Muscle layer of duodenum (tissue), 2 donors: ENCODE data around the gene SKI.
"Not testable (repeated sequence)": the region's sequence is repeated elsewhere in the genome, so short reads cannot be mapped to it uniquely, and the experiment has no call there.

ENCODE experiments used
- H3K27ac ChIP-seq: one replicate; pipeline ENCODE4 v1.7.0; 2013; ENCODE audit warnings: mild to moderate bottlenecking, low read length
- H3K27me3 ChIP-seq: one replicate; pipeline ENCODE4 v1.7.0; 2013; ENCODE audit warnings: low read depth, mild to moderate bottlenecking, control low read depth, low read length
- H3K36me3 ChIP-seq, 2 donors: one replicate each; pipeline ENCODE4 v1.7.0; 2013; ENCODE audit warnings: low read length in 2 of 2, control low read depth in 1 of 2, mild to moderate bottlenecking in 1 of 2; ENCODE audit not compliant: insufficient read depth in 2 of 2, control insufficient read depth in 1 of 2
- H3K4me1 ChIP-seq, 2 donors: one replicate each; pipeline ENCODE4 v1.7.0; 2013; ENCODE audit warnings: low read length in 2 of 2, mild to moderate bottlenecking in 2 of 2, control low read depth in 1 of 2, moderate library complexity in 1 of 2; ENCODE audit not compliant: insufficient read depth in 2 of 2, control insufficient read depth in 1 of 2
- H3K4me3 ChIP-seq, 2 donors: one replicate each; pipeline ENCODE4 v1.7.0; 2013; ENCODE audit warnings: low read length in 2 of 2, low read depth in 1 of 2, mild to moderate bottlenecking in 1 of 2
- H3K9me3 ChIP-seq, 2 donors: one replicate each; pipeline ENCODE4 v1.7.0; 2013; ENCODE audit warnings: low read length in 2 of 2, control low read depth in 1 of 2, mild to moderate bottlenecking in 1 of 2; ENCODE audit not compliant: control insufficient read depth in 1 of 2
- donor health status: healthy.

SKI gene

GRCh38 chr1:2330035-2330434 is 101.9 kb downstream of the SKI start:
- Histone ChIP-seq H3K4me3 (no peak overlapping the region), H3K27me3 (no peaks in the 10 kb centered on the region), H3K4me1 (peaks cover 7 to 15% of the 10 kb centered on the region in 2 donors), H3K36me3 (no peaks in the 10 kb centered on the region), H3K27ac (no peak overlapping the region), H3K9me3 (no peaks in the 10 kb centered on the region)

GRCh38 chr1:2330519-2331199 is 102.5 kb downstream of the SKI start:
- Histone ChIP-seq H3K36me3 (no peaks in the 10 kb centered on the region), H3K4me1 (peaks cover 7 to 15% of the 10 kb centered on the region in 2 donors), H3K27ac (no peak overlapping the region), H3K9me3 (no peaks in the 10 kb centered on the region), H3K4me3 (no peak overlapping the region), H3K27me3 (no peaks in the 10 kb centered on the region)

- H3K27me3 ChIP-seq = no peaks in the 10 kb centered on the region
- H3K27ac ChIP-seq = no peak overlapping the region
- H3K4me1 ChIP-seq = peaks cover 7 to 15% of the 10 kb centered on the region in 2 donors
- H3K4me3 ChIP-seq = no peak overlapping the region
- H3K36me3 ChIP-seq = no peaks in the 10 kb centered on the region
- H3K9me3 ChIP-seq = no peaks in the 10 kb centered on the region
Measured at GRCh38 chr1:2331200-2331544, 103.1 kb downstream of the SKI start.

- not testable (repeated sequence) for H3K4me3 ChIP-seq, H3K27ac ChIP-seq, H3K36me3 ChIP-seq, H3K9me3 ChIP-seq, H3K27me3 ChIP-seq
- H3K4me1 ChIP-seq = peaks cover 7 to 15% of the 10 kb centered on the region in 2 donors
Measured at GRCh38 chr1:2331580-2331979, 103.5 kb downstream of the SKI start.

- Histone ChIP-seq H3K4me3 (no peak overlapping the region), H3K4me1 (peaks cover 7 to 15% of the 10 kb centered on the region in 2 donors), H3K27ac (no peak overlapping the region), H3K9me3 (no peaks in the 10 kb centered on the region), H3K27me3 (no peaks in the 10 kb centered on the region), H3K36me3 (no peaks in the 10 kb centered on the region)
Measured at GRCh38 chr1:2334366-2334765, 106.2 kb downstream of the SKI start.

- no peak overlapping the region for H3K4me3 ChIP-seq
- H3K9me3 ChIP-seq = no peaks in the 10 kb centered on the region
- no peak overlapping the region for H3K27ac ChIP-seq
- H3K27me3 ChIP-seq = no peaks in the 10 kb centered on the region
- H3K36me3 ChIP-seq = no peaks in the 10 kb centered on the region
- peaks cover 7 to 14% of the 10 kb centered on the region in 2 donors for H3K4me1 ChIP-seq
Measured at GRCh38 chr1:2334883-2335534, 106.9 kb downstream of the SKI start.

- Histone ChIP-seq H3K36me3 (no peaks in the 10 kb centered on the region), H3K27ac (no peak overlapping the region), H3K4me3 (no peak overlapping the region), H3K27me3 (no peaks in the 10 kb centered on the region), H3K4me1 (peaks cover under 1 to 7% of the 10 kb centered on the region in 2 donors), H3K9me3 (no peaks in the 10 kb centered on the region)
Measured at GRCh38 chr1:2335721-2336455, 107.8 kb downstream of the SKI start.

GRCh38 chr1:2336499-2336898 is 108.4 kb downstream of the SKI start:
- Histone ChIP-seq H3K9me3 (no peaks in the 10 kb centered on the region), H3K27ac (no peak overlapping the region), H3K27me3 (no peaks in the 10 kb centered on the region), H3K4me3 (no peak overlapping the region), H3K36me3 (no peaks in the 10 kb centered on the region), H3K4me1 (peaks cover 0 to under 1% of the 10 kb centered on the region in 2 donors)

GRCh38 chr1:2337081-2337480 is 109.0 kb downstream of the SKI start:
- Histone ChIP-seq H3K36me3 (no peaks in the 10 kb centered on the region), H3K27me3 (no peaks in the 10 kb centered on the region)

GRCh38 chr1:2337501-2337900 is 109.4 kb downstream of the SKI start:
- no peaks in the 10 kb centered on the region for H3K4me1 ChIP-seq
- no peaks in the 10 kb centered on the region for H3K27me3 ChIP-seq
- H3K36me3 ChIP-seq = no peaks in the 10 kb centered on the region
- H3K9me3 ChIP-seq = no peaks in the 10 kb centered on the region
- no peak overlapping the region for H3K27ac ChIP-seq
- no peak overlapping the region for H3K4me3 ChIP-seq

More at GRCh38 chr1:2337081-2337480, 109.0 kb downstream of the SKI start:
- no peaks in the 10 kb centered on the region for H3K9me3 ChIP-seq
- H3K4me1 ChIP-seq = no peaks in the 10 kb centered on the region
- no peak overlapping the region for H3K27ac ChIP-seq
- no peak overlapping the region for H3K4me3 ChIP-seq

- H3K4me3 ChIP-seq = no peak overlapping the region
- H3K9me3 ChIP-seq = no peaks in the 10 kb centered on the region
- no peak overlapping the region for H3K27ac ChIP-seq
- H3K27me3 ChIP-seq = no peaks in the 10 kb centered on the region
- no peaks in the 10 kb centered on the region for H3K4me1 ChIP-seq
- no peaks in the 10 kb centered on the region for H3K36me3 ChIP-seq
Measured at GRCh38 chr1:2339206-2340085, 111.3 kb downstream of the SKI start.
